Measurements from ENCODE around the gene PPP1R8.

The PPP1R8 gene

DNA sequence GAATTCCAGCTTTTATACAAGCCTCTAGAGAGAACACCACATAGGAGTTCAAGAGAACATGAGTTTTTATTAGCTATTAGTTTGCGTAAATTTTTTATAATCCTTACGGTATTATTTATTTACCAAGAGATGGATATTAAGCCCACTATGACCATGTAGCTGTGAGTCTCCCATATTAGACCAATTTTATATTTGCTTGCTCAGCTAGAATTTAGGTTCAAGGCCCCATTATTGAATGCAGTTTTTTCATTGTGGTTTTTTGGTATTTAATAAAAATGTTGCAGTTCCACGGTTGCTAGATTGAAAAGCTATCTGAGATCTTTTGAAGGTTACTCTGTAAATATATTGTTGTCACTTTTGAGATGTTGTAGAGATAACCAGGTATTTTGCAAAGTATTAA, 2.9 kb downstream of the PPP1R8 start:
- peaks cover 62% of the 10 kb centered on the region for H3K79me2 ChIP-seq (ENCODE audit: low read length)
- H3K4me3 ChIP-seq (ENCODE audit: low read length): no peak overlapping the region
- H3K27me3 ChIP-seq (ENCODE audit: low read depth, low read length): no peaks in the 10 kb centered on the region
- H3K9me3 ChIP-seq (ENCODE audit: insufficient read depth, low read length): no peaks in the 10 kb centered on the region
- peaks cover 21% of the 10 kb centered on the region for H3K36me3 ChIP-seq (replicated peaks; ENCODE audit: low read depth, low read length)
- H2AFZ ChIP-seq (ENCODE audit: low read depth, low read length): no peak overlapping the region
- H3K9ac ChIP-seq (ENCODE audit: low read length): no peak overlapping the region
- TF ChIP-seq, protein P1, sequence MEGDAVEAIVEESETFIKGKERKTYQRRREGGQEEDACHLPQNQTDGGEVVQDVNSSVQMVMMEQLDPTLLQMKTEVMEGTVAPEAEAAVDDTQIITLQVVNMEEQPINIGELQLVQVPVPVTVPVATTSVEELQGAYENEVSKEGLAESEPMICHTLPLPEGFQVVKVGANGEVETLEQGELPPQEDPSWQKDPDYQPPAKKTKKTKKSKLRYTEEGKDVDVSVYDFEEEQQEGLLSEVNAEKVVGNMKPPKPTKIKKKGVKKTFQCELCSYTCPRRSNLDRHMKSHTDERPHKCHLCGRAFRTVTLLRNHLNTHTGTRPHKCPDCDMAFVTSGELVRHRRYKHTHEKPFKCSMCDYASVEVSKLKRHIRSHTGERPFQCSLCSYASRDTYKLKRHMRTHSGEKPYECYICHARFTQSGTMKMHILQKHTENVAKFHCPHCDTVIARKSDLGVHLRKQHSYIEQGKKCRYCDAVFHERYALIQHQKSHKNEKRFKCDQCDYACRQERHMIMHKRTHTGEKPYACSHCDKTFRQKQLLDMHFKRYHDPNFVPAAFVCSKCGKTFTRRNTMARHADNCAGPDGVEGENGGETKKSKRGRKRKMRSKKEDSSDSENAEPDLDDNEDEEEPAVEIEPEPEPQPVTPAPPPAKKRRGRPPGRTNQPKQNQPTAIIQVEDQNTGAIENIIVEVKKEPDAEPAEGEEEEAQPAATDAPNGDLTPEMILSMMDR (IDR thresholded peaks at IDR 0.05; ENCODE audit: low read depth, low read length): no peak
- TF ChIP-seq EZH2phosphoT487 (IDR thresholded peaks at IDR 0.05; ENCODE audit: low read depth): no peak
- peaks cover 11% of the 10 kb centered on the region for H3K4me1 ChIP-seq (ENCODE audit: low read length)
- H3K4me2 ChIP-seq (ENCODE audit: low read length): no peak overlapping the region
- peaks cover 11% of the 10 kb centered on the region for H4K20me1 ChIP-seq (ENCODE audit: insufficient read depth, low read length)
- H3K27ac ChIP-seq (ENCODE audit: low read length): no peak overlapping the region

DNA sequence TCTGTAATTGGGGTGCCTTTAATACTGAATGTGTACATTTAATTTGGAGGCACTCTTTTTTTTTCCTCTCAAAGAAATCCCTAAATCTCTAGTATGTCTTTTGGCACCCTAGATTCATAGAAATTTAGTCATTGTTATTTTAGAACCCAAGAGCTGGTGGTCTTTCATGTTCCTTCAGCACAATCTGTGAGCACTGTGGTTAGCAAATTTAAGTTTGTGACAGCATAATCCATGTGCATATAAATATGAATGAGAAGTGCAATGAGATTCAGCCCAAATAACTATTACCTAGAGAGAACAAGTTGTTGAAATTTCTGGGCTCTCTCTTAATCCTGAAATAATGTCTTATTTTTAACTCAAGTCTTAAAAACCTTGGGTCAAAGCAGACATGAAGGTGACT, 4.5 kb downstream of the PPP1R8 start:
- peaks cover 24% of the 10 kb centered on the region for H3K36me3 ChIP-seq (replicated peaks; ENCODE audit: low read depth, low read length)
- H3K4me3 ChIP-seq (ENCODE audit: low read length): no peak overlapping the region
- no peaks in the 10 kb centered on the region for H3K27me3 ChIP-seq (ENCODE audit: low read depth, low read length)
- H4K20me1 ChIP-seq (ENCODE audit: insufficient read depth, low read length): peaks cover 11% of the 10 kb centered on the region
- TF ChIP-seq EZH2phosphoT487 (IDR thresholded peaks at IDR 0.05; ENCODE audit: low read depth): no peak
- TF ChIP-seq, protein P1 (IDR thresholded peaks at IDR 0.05; ENCODE audit: low read depth, low read length): no peak
- no peaks in the 10 kb centered on the region for H3K9me3 ChIP-seq (ENCODE audit: insufficient read depth, low read length)
- H3K4me2 ChIP-seq (ENCODE audit: low read length): no peak overlapping the region
- H3K9ac ChIP-seq (ENCODE audit: low read length): no peak overlapping the region
- peaks cover 11% of the 10 kb centered on the region for H3K4me1 ChIP-seq (ENCODE audit: low read length)
- H3K27ac ChIP-seq (ENCODE audit: low read length): no peak overlapping the region
- H3K79me2 ChIP-seq (ENCODE audit: low read length): peaks cover 62% of the 10 kb centered on the region
- H2AFZ ChIP-seq (ENCODE audit: low read depth, low read length): no peak overlapping the region

DNA sequence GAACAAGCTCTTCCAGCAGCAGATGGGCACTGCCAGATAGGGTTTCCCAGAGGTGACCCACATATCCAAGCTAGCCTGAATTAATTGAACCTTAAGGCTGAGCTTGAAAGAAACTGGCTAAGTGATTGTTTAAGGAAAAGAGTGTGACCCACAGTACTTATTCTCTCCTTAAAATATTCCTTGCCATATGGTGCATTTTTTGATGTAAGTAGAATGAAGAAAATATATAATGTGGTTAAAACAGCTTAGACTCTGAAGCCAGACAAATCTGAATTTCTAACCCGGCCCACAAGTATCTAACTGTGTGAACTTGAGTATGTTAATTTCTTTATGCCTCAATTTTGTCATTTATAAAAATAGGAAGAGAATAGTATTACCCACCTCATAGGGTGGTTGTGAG, 4.9 kb downstream of the PPP1R8 start:
- Histone ChIP-seq H3K4me1 (ENCODE audit: low read length) (peaks cover 11% of the 10 kb centered on the region), H3K79me2 (ENCODE audit: low read length) (peaks cover 62% of the 10 kb centered on the region), H2AFZ (ENCODE audit: low read depth, low read length) (no peak overlapping the region), H3K9me3 (ENCODE audit: insufficient read depth, low read length) (no peaks in the 10 kb centered on the region), H4K20me1 (ENCODE audit: insufficient read depth, low read length) (peaks cover 11% of the 10 kb centered on the region), H3K4me3 (ENCODE audit: low read length) (no peak overlapping the region), H3K9ac (ENCODE audit: low read length) (no peak overlapping the region), H3K4me2 (ENCODE audit: low read length) (no peak overlapping the region), H3K36me3 (replicated peaks; ENCODE audit: low read depth, low read length) (peaks cover 27% of the 10 kb centered on the region), H3K27ac (ENCODE audit: low read length) (no peak overlapping the region), H3K27me3 (ENCODE audit: low read depth, low read length) (no peaks in the 10 kb centered on the region)
- TF ChIP-seq, protein P1 (IDR thresholded peaks at IDR 0.05; ENCODE audit: low read depth, low read length): no peak
- no peak for TF ChIP-seq EZH2phosphoT487 (IDR thresholded peaks at IDR 0.05; ENCODE audit: low read depth)

DNA sequence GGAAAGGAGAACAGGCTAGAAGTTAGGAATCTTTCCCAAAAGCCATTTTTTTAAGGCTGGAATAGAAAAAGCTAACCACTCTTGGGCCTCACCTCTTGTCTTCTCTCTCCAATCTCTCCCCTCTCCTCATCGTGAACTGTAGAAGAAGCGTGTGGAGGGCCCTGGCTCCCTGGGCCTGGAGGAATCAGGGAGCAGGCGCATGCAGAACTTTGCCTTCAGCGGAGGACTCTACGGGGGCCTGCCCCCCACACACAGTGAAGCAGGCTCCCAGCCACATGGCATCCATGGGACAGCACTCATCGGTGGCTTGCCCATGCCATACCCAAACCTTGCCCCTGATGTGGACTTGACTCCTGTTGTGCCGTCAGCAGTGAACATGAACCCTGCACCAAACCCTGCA, 19.4 kb downstream of the PPP1R8 start:
- TF ChIP-seq, protein P1 (IDR thresholded peaks at IDR 0.05; ENCODE audit: low read depth, low read length): no peak
- TF ChIP-seq EZH2phosphoT487 (IDR thresholded peaks at IDR 0.05; ENCODE audit: low read depth): no peak
- Histone ChIP-seq H3K79me2 (ENCODE audit: low read length) (no peaks in the 10 kb centered on the region), H2AFZ (ENCODE audit: low read depth, low read length) (no peak overlapping the region), H3K9me3 (ENCODE audit: insufficient read depth, low read length) (no peaks in the 10 kb centered on the region), H3K4me1 (ENCODE audit: low read length) (no peaks in the 10 kb centered on the region), H3K27ac (ENCODE audit: low read length) (no peak overlapping the region), H3K9ac (ENCODE audit: low read length) (no peak overlapping the region), H3K4me3 (ENCODE audit: low read length) (no peak overlapping the region), H3K4me2 (ENCODE audit: low read length) (no peak overlapping the region), H3K27me3 (ENCODE audit: low read depth, low read length) (no peaks in the 10 kb centered on the region), H3K36me3 (replicated peaks; ENCODE audit: low read depth, low read length) (peaks cover 31% of the 10 kb centered on the region), H4K20me1 (ENCODE audit: insufficient read depth, low read length) (no peaks in the 10 kb centered on the region)

Measured in OCI-LY3 (cell line).